Kidney epithelial cell (primary cell): ENCODE data around the gene GNL3. TPM values are rescaled to one million over a fixed set of nuclear protein-coding genes. Genes with fewer than 3 reads are reported as not detected.
"Not testable (repeated sequence)": the region's sequence is repeated elsewhere in the genome, so short reads cannot be mapped to it uniquely, and the experiment has no call there.

Source experiments
- DNase-seq: peaks from one replicate; pipeline ENCODE4 v3.0.0-alpha.2; 2010; ENCODE audit warnings: low read depth
- H3K27me3 ChIP-seq: 2 replicates; pipeline ENCODE4 v1.6.0; 2011; ENCODE audit warnings: low read length; ENCODE audit not compliant: control insufficient read depth, insufficient read depth
- H3K36me3 ChIP-seq: 2 replicates; pipeline ENCODE4 v1.5.1; 2011; ENCODE audit warnings: low read length; ENCODE audit not compliant: control insufficient read depth, insufficient read depth
- H3K4me3 ChIP-seq: 2 replicates; pipeline ENCODE4 v1.5.1; 2011; ENCODE audit warnings: low read depth, mild to moderate bottlenecking, control low read depth, low read length
- CTCF ChIP-seq: IDR thresholded peaks from 2 replicates; pipeline ENCODE4 v1.5.1; 2011; ENCODE audit warnings: mild to moderate bottlenecking, moderate library complexity, low read length, control low read depth, inconsistent platforms; ENCODE audit not compliant: insufficient read depth, poor library complexity, severe bottlenecking
- total RNA-seq: library from RNA; depleted of rRNA; stranded (reverse); fragments of >200 nt; gene quantifications from 2 replicates; pipeline ENCODE4 v1.2.3, GENCODE V29; 2015

The GNL3 gene
- total RNA-seq, 1 donor from 2014 or later = 135 TPM

- DNase-seq = no peak
- no peak for TF ChIP-seq CTCF
- Histone ChIP-seq H3K36me3 (no peaks in the 10 kb centered on the region), H3K4me3 (no peak overlapping the region), H3K27me3 (no peaks in the 10 kb centered on the region)
Measured at GRCh38 chr3:52651592-52651991, 34.2 kb upstream of the GNL3 start.

DNA sequence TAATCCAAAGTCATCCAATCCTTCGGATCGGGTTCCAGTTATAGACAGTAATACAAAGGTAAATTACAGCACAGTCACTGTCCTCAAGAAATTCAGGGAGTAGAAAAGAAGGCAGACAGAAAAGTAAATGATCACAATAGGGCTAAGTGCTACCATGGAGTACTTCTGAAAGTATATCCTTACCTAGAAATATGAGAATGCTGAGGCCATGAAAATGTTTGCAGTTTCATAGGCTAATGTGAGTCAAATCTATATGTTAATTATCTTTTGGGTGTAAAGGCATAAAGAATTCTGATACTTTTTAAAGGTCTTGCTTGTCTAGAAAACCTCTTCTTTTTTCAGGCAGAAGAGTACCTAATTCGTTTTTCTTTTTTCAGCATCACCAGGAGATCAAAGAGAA, 29.9 kb upstream of the GNL3 start:
- DNase-seq = no peak
- Histone ChIP-seq H3K36me3 (peaks cover 3% of the 10 kb centered on the region), H3K27me3 (no peaks in the 10 kb centered on the region), H3K4me3 (no peak overlapping the region)
- no peak for TF ChIP-seq CTCF

GRCh38 chr3:52660046-52660445, 25.8 kb upstream of the GNL3 start:
- Histone ChIP-seq H3K4me3 (no peak overlapping the region), H3K27me3 (no peaks in the 10 kb centered on the region), H3K36me3 (peaks cover 3% of the 10 kb centered on the region)
- no peak for TF ChIP-seq CTCF
- DNase-seq = no peak

- Histone ChIP-seq H3K36me3 (peaks cover 3% of the 10 kb centered on the region), H3K4me3 (no peak overlapping the region), H3K27me3 (no peaks in the 10 kb centered on the region)
- no peak for DNase-seq
- no peak for TF ChIP-seq CTCF
Measured at GRCh38 chr3:52663098-52663497, 22.7 kb upstream of the GNL3 start.

- peak; percentile 100 for DNase-seq
- Histone ChIP-seq H3K4me3 (no peak overlapping the region), H3K36me3 (peaks cover 1% of the 10 kb centered on the region), H3K27me3 (no peaks in the 10 kb centered on the region)
- no peak for TF ChIP-seq CTCF
Measured at GRCh38 chr3:52670621-52671521, 15.0 kb upstream of the GNL3 start.

- Histone ChIP-seq H3K4me3 (no peak overlapping the region), H3K36me3 (peaks cover 1% of the 10 kb centered on the region), H3K27me3 (no peaks in the 10 kb centered on the region)
- no peak for DNase-seq
- no peak for TF ChIP-seq CTCF
Measured at GRCh38 chr3:52671676-52672075, 14.2 kb upstream of the GNL3 start.

DNA sequence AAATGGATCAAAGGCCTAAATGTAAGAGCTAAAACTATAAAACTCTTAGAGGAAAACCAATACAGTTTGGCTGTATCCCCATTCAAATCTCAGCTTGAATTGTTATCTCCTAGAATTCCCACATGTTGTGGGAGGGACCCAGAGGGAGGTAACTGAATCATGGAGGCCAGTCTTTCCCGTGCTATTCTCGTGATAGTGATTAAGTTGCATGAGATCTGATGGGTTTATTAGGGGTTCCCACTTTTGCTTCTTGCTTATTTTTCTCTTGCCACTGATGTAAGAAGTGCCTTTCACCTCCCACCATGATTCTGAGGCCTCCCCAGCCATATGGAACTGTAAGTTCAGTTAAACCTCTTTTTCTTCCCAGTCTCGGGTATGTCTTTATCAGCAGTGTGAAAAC, 9.6 kb upstream of the GNL3 start:
- H3K36me3 ChIP-seq, H3K27me3 ChIP-seq, DNase-seq, H3K4me3 ChIP-seq: not testable (repeated sequence)
